Memory B cell (primary cell): ENCODE data around the gene PFDN5.
A peak's percentile ranks its signal among the peaks of the same experiment; 100 is the strongest.
"Not testable (repeated sequence)": the region's sequence is repeated elsewhere in the genome, so short reads cannot be mapped to it uniquely, and the experiment has no call there.

ENCODE experiments used
- ATAC-seq: fragments of 150-1000 bp; cut with Tn5 transposase; 2 replicates; pipeline ENCODE4 v1.10.0; 2021; ENCODE audit warnings: low read depth, mild to moderate bottlenecking, moderate library complexity
- DNase-seq, 2 donors: peaks; one replicate each; pipeline ENCODE4 v3.0.0; 2022; ENCODE audit warnings: low spot score in 2 of 2
- H3K27ac Mint-ChIP-seq: one replicate; pipeline ENCODE4 v1.8.0; 2022; ENCODE audit warnings: mild to moderate bottlenecking, moderate library complexity, mixed read lengths
- H3K27me3 Mint-ChIP-seq: one replicate; pipeline ENCODE4 v1.8.0; 2022; ENCODE audit warnings: mixed read lengths
- H3K36me3 Mint-ChIP-seq: one replicate; pipeline ENCODE4 v1.8.0; 2022; ENCODE audit warnings: mild to moderate bottlenecking, mixed read lengths
- H3K4me1 Mint-ChIP-seq: one replicate; pipeline ENCODE4 v1.8.0; 2022; ENCODE audit warnings: mixed read lengths
- H3K4me3 Mint-ChIP-seq: one replicate; pipeline ENCODE4 v1.8.0; 2022; ENCODE audit warnings: mild to moderate bottlenecking, moderate library complexity, mixed read lengths
- H3K9me3 Mint-ChIP-seq: one replicate; pipeline ENCODE4 v1.8.0; 2022; ENCODE audit warnings: mixed read lengths

Gene PFDN5

GRCh38 chr12:53268630-53269562 lies 26.4 kb upstream of the PFDN5 start:
- Mint-ChIP-seq H3K4me3 (peak overlapping the region; percentile 98), H3K27me3 (no peaks in the 10 kb centered on the region), H3K4me1 (peaks cover 16% of the 10 kb centered on the region), H3K36me3 (no peaks in the 10 kb centered on the region), H3K27ac (peak overlapping the region; percentile 95), H3K9me3 (no peaks in the 10 kb centered on the region)
- ATAC-seq (no peak), DNase-seq (no peak)

GRCh38 chr12:53274445-53274844 lies 20.9 kb upstream of the PFDN5 start:
- DNase-seq (no peak), ATAC-seq (no peak)
- Mint-ChIP-seq H3K27me3 (no peaks in the 10 kb centered on the region), H3K4me1 (no peaks in the 10 kb centered on the region), H3K36me3 (no peaks in the 10 kb centered on the region), H3K27ac (no peak overlapping the region), H3K4me3 (no peak overlapping the region), H3K9me3 (no peaks in the 10 kb centered on the region)

GRCh38 chr12:53276511-53276910 lies 18.8 kb upstream of the PFDN5 start:
- no peaks in the 10 kb centered on the region for H3K27me3 Mint-ChIP-seq
- H3K4me1 Mint-ChIP-seq, result no peaks in the 10 kb centered on the region
- DNase-seq (no peak), ATAC-seq (no peak)
- no peak overlapping the region for H3K27ac Mint-ChIP-seq
- no peaks in the 10 kb centered on the region for H3K9me3 Mint-ChIP-seq
- H3K4me3 Mint-ChIP-seq, result no peak overlapping the region
- no peaks in the 10 kb centered on the region for H3K36me3 Mint-ChIP-seq

DNA sequence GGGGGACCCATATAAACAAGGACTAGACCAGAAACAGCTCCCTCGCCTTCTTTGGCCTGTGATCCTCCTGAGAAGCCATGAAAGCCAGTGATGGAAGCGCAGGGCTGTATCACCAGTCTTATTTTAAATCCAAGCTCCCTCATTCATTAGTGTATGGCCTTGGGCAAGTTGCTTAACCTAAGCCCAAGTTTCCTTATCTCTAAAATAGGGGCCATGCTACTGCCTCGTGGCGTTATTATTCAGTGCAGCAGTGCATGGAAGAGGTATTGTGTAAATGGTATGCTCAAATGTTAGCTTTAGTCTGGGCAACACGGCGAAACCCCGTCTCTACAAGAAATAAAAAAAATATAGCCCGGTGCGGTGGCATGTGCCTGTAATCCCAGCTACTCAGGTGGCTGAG lies 17.4 kb upstream of the PFDN5 start:
- Mint-ChIP-seq H3K4me1 (no peaks in the 10 kb centered on the region), H3K9me3 (no peaks in the 10 kb centered on the region), H3K4me3 (no peak overlapping the region), H3K27ac (no peak overlapping the region), H3K36me3 (no peaks in the 10 kb centered on the region), H3K27me3 (no peaks in the 10 kb centered on the region)
- ATAC-seq, result no peak
- DNase-seq, result no peak

DNA sequence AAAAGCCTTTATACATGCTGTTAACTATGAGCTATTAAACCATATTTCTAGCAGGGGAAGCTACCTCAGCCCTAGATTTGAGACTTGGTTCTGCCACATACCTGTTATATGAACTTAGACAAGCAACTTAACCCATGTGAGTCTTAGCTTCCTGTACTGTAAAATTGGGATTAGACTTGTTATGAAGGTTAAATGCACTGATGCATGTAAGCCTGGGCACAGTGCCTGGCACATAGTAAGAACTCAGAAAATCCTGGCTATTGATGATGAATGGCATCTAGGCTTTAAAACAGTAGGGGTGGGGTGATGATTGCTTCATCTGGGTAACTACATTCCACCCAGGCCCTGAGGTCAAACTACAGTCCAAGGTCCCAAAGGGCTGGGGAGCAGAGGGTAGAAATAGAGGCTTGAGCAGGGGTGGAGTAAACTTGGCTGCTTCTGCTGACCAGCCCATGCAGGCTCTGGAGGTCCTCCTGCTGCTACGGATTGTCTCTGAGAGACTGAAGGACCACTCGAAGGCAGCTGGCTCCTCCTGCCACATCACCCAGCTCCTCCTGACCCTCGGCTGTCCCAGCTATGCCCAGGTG lies 16.0 kb upstream of the PFDN5 start:
- Mint-ChIP-seq H3K27me3 (no peaks in the 10 kb centered on the region), H3K9me3 (no peaks in the 10 kb centered on the region), H3K4me1 (no peaks in the 10 kb centered on the region), H3K4me3 (no peak overlapping the region), H3K36me3 (no peaks in the 10 kb centered on the region), H3K27ac (no peak overlapping the region)
- no peak for DNase-seq
- no peak for ATAC-seq

DNA sequence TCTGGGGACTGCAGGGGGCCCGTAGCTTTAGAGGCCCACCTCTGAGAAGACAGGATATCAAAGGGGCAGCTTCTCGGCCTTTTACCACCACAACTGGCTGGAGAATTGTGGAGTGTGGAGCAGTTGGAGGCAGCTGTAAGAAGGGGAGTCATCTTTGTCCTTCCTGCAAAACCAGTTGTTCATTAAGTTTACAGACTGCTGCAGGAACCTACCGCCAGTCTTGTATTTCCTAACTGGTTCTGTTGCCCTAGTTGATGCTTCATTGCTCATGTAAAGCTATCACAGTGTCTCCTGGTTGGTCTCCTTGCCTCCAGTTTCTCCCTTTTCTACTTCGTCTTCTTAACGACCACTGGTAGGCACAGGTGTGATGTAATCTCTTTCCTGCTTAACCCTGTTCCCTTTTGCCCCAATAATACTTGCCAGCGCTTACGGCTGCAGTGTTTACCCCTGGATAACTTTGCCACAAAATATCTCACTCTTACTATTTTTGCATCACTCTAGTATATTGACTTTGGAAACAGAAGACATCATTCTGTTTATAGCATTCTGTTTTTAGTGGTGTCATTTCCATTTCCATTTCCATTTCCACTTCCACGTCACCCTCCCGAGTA lies 15.3 kb upstream of the PFDN5 start:
- no peaks in the 10 kb centered on the region for H3K4me1 Mint-ChIP-seq
- H3K4me3 Mint-ChIP-seq, result no peak overlapping the region
- no peaks in the 10 kb centered on the region for H3K27me3 Mint-ChIP-seq
- H3K36me3 Mint-ChIP-seq, result no peaks in the 10 kb centered on the region
- no peak for ATAC-seq
- no peak overlapping the region for H3K27ac Mint-ChIP-seq
- no peak for DNase-seq
- H3K9me3 Mint-ChIP-seq, result no peaks in the 10 kb centered on the region

- H3K9me3 Mint-ChIP-seq, result no peaks in the 10 kb centered on the region
- H3K36me3 Mint-ChIP-seq, result no peaks in the 10 kb centered on the region
- no peak overlapping the region for H3K27ac Mint-ChIP-seq
- peaks cover 7% of the 10 kb centered on the region for H3K4me1 Mint-ChIP-seq
- ATAC-seq (no peak), DNase-seq (no peak)
- H3K4me3 Mint-ChIP-seq, result no peak overlapping the region
- no peaks in the 10 kb centered on the region for H3K27me3 Mint-ChIP-seq
Observed at GRCh38 chr12:53286448-53286847, 8.9 kb upstream of the PFDN5 start.

DNA sequence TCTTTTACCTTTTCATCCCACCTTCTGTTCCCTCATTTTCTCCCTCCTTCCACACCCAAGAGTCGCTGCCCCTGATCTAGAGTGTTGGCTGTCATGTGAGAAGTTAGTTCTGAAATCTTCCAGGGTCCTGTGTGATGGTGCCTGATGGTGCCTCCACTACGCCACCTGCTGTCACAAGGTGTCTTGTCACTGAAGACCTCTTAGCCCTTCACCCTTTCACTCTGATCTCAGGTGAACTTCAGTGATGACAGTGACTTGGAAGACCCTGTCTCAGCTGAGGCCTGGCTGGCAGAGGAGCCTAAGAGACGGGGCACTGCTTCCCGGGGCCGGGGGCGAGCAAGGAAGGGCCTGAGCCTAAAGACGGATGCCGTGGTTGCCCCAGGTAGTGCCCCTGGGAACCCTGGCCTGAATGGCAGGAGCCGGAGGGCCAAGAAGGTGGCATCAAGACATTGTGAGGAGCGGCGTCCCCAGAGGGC lies 7.6 kb upstream of the PFDN5 start:
- Mint-ChIP-seq H3K4me3 (no peak overlapping the region), H3K27ac (peak overlapping the region; percentile 9), H3K4me1 (peaks cover 7% of the 10 kb centered on the region), H3K36me3 (no peaks in the 10 kb centered on the region), H3K27me3 (no peaks in the 10 kb centered on the region), H3K9me3 (no peaks in the 10 kb centered on the region)
- ATAC-seq (peak; percentile 99), DNase-seq (peak; percentile 70 to 71)

GRCh38 chr12:53288322-53288721 lies 7.0 kb upstream of the PFDN5 start:
- Mint-ChIP-seq H3K4me1 (peaks cover 7% of the 10 kb centered on the region), H3K4me3 (no peak overlapping the region), H3K9me3 (no peaks in the 10 kb centered on the region), H3K27me3 (no peaks in the 10 kb centered on the region), H3K36me3 (no peaks in the 10 kb centered on the region), H3K27ac (no peak overlapping the region)
- no peak for DNase-seq
- no peak for ATAC-seq

DNA sequence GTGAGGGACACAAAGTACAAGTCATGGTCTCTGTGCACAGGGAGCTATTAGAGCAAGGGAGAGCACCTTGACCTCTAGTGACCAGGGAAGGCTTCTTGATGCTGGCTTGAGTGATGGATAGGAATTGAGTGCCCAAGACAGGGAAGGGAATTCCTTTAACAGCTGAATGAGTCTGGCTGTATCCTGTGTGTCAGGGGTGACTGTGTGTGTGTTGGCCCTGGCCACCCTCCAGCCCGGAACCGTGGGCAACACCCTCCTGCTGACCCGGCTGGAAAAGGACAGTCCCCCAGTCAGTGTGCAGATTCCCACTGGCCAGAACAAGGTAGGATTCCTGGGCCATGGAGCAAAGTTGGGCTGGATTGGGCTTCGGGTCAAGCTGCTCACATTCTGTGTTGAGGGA lies 5.5 kb upstream of the PFDN5 start:
- no peaks in the 10 kb centered on the region for H3K27me3 Mint-ChIP-seq
- H3K36me3 Mint-ChIP-seq, result no peaks in the 10 kb centered on the region
- H3K9me3 Mint-ChIP-seq, result no peaks in the 10 kb centered on the region
- H3K27ac Mint-ChIP-seq, result no peak overlapping the region
- H3K4me1 Mint-ChIP-seq, result peaks cover 7% of the 10 kb centered on the region
- ATAC-seq (no peak), DNase-seq (no peak)
- H3K4me3 Mint-ChIP-seq, result no peak overlapping the region

- H3K27ac Mint-ChIP-seq, result no peak overlapping the region
- DNase-seq, result no peak
- no peak for ATAC-seq
Observed at GRCh38 chr12:53290661-53291060, 4.7 kb upstream of the PFDN5 start.

GRCh38 chr12:53292426-53292825 lies 2.9 kb upstream of the PFDN5 start:
- H3K4me3 Mint-ChIP-seq, result no peak overlapping the region
- no peak overlapping the region for H3K27ac Mint-ChIP-seq
- no peaks in the 10 kb centered on the region for H3K27me3 Mint-ChIP-seq
- H3K36me3 Mint-ChIP-seq, result no peaks in the 10 kb centered on the region
- DNase-seq (no peak), ATAC-seq (no peak)
- H3K4me1 Mint-ChIP-seq, result peaks cover 8% of the 10 kb centered on the region
- no peaks in the 10 kb centered on the region for H3K9me3 Mint-ChIP-seq

More at GRCh38 chr12:53290661-53291060, 4.7 kb upstream of the PFDN5 start:
- no peaks in the 10 kb centered on the region for H3K27me3 Mint-ChIP-seq
- H3K4me1 Mint-ChIP-seq, result peaks cover 7% of the 10 kb centered on the region
- H3K9me3 Mint-ChIP-seq, result no peaks in the 10 kb centered on the region
- no peak overlapping the region for H3K4me3 Mint-ChIP-seq
- H3K36me3 Mint-ChIP-seq, result no peaks in the 10 kb centered on the region

DNA sequence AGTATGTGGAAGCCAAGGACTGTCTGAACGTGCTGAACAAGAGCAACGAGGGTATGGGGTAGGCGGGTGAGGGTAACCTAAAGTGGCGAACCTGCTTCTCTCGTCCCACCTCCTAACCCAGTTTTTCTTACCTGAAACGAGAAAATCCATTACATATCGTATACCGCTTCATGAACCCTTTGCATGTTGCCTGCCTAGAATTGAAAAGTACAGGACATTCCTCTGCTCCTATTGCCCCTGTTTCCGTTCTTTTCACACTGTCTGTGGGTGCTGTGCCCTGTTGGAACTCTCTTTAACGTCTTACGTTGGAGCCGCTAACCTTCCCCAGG lies 513 bp downstream of the PFDN5 start:
- H3K9me3 Mint-ChIP-seq, result no peaks in the 10 kb centered on the region
- peak overlapping the region; percentile 98 for H3K4me3 Mint-ChIP-seq
- ATAC-seq, result peak; percentile 1
- peak overlapping the region; percentile 98 for H3K27ac Mint-ChIP-seq
- peaks cover 3% of the 10 kb centered on the region for H3K36me3 Mint-ChIP-seq
- DNase-seq, result no peak
- H3K27me3 Mint-ChIP-seq, result no peaks in the 10 kb centered on the region
- peaks cover 18% of the 10 kb centered on the region for H3K4me1 Mint-ChIP-seq

DNA sequence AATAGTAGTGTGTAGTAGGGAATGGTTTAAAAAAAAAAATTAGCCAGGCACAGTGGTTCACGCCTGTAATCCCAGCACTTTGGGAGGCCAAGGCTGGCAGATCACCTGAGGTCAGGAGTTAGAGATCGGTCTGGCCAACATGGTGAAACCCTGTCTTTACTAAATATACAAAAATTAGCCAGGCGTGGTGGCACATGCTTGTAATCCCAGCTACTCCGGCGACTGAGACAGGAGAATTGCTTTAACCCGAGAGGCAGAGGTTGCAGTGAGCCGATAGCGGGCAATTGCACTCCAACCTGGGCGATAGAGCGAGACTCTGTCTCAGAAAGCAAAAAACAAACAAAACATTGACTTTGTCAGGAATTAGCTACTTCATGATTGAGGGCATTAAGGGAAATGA lies 1.8 kb downstream of the PFDN5 start:
- not testable (repeated sequence) for H3K4me3 Mint-ChIP-seq, H3K36me3 Mint-ChIP-seq, H3K27me3 Mint-ChIP-seq, DNase-seq, ATAC-seq, H3K27ac Mint-ChIP-seq, H3K9me3 Mint-ChIP-seq
- H3K4me1 Mint-ChIP-seq, result peaks cover 24% of the 10 kb centered on the region
